PFSK-1 (cell line): ENCODE results near the gene BTBD9.

Experiments used
- FOXP2 ChIP-seq: optimal IDR thresholded peaks from 2 replicates; pipeline ENCODE3; 2011; ENCODE audit warnings: borderline replicate concordance, control low read depth, inconsistent platforms; ENCODE audit not compliant: insufficient read depth; ENCODE audit errors: extremely low read length, extremely low read depth
- POLR2AphosphoS5 ChIP-seq: IDR thresholded peaks from 2 replicates; pipeline ENCODE4 v1.6.1; 2012; ENCODE audit warnings: low read depth, mild to moderate bottlenecking, control low read depth, low read length, moderate library complexity
- SIN3A ChIP-seq: IDR thresholded peaks from 2 replicates; pipeline ENCODE4 v1.6.1; 2012; ENCODE audit warnings: mild to moderate bottlenecking, low read length, moderate library complexity, borderline replicate concordance; ENCODE audit not compliant: insufficient read depth
- TAF1 ChIP-seq: IDR thresholded peaks from 2 replicates; pipeline ENCODE4 v1.6.1; 2012; ENCODE audit warnings: low read length, control low read depth, borderline replicate concordance; ENCODE audit not compliant: insufficient read depth
- TF ChIP-seq, protein P1 (sequence below), 2 experiments: IDR thresholded peaks; 2 replicates each; pipeline versions ENCODE4 v1.6.1 to v1.8.0; 2011 to 2012; ENCODE audit warnings: low read depth in 2 of 2, low read length in 2 of 2, control low read depth in 1 of 2, inconsistent platforms in 1 of 2, mild to moderate bottlenecking in 1 of 2, moderate library complexity in 1 of 2; ENCODE audit not compliant: insufficient read depth in 1 of 2

BTBD9 gene

DNA sequence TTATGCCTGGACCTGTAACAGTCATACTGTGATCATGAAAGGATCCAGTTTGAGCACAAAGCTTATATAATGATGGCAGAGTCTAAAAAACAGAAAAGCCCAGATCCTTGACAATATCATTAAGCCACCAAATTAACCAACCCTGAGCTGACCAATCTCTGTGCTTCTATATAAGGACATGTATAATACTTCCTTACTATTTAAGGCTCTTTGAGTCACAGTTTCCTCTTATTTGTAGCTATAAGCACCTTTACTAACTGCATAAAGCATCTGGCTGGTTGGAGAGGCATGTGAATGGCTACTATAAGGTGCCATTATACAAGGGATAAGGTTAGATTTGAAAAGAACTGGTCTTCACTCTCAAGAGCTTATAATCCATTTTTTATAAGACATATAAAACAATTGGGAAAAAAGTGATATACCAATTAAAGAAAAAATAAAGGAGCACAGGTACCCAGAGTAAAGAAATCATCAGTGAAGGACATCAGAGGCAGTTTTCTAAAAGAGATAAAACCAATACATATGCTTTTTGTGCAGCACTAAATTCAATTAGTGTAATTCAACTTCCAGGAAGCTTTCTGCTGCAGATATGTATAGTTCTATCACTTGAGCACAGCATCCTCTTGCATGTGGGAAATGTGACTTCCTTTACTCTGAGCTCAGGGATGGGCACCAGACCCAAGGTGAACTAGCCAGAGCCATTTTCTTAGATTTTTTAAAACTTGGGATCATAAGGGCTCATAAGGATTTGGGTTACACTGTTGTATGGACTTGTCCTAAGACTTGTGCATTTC, 121.0 kb downstream of the BTBD9 start:
- TF ChIP-seq FOXP2, result no peak
- no peak for TF ChIP-seq SIN3A
- TF ChIP-seq, protein P1, sequence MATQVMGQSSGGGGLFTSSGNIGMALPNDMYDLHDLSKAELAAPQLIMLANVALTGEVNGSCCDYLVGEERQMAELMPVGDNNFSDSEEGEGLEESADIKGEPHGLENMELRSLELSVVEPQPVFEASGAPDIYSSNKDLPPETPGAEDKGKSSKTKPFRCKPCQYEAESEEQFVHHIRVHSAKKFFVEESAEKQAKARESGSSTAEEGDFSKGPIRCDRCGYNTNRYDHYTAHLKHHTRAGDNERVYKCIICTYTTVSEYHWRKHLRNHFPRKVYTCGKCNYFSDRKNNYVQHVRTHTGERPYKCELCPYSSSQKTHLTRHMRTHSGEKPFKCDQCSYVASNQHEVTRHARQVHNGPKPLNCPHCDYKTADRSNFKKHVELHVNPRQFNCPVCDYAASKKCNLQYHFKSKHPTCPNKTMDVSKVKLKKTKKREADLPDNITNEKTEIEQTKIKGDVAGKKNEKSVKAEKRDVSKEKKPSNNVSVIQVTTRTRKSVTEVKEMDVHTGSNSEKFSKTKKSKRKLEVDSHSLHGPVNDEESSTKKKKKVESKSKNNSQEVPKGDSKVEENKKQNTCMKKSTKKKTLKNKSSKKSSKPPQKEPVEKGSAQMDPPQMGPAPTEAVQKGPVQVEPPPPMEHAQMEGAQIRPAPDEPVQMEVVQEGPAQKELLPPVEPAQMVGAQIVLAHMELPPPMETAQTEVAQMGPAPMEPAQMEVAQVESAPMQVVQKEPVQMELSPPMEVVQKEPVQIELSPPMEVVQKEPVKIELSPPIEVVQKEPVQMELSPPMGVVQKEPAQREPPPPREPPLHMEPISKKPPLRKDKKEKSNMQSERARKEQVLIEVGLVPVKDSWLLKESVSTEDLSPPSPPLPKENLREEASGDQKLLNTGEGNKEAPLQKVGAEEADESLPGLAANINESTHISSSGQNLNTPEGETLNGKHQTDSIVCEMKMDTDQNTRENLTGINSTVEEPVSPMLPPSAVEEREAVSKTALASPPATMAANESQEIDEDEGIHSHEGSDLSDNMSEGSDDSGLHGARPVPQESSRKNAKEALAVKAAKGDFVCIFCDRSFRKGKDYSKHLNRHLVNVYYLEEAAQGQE (IDR thresholded peaks at IDR 0.05; ENCODE audit: insufficient read depth in 1 of 2, low read depth in 2 of 2, low read length in 2 of 2), result no peak
- TF ChIP-seq TAF1, result no peak
- TF ChIP-seq POLR2AphosphoS5, result no peak

DNA sequence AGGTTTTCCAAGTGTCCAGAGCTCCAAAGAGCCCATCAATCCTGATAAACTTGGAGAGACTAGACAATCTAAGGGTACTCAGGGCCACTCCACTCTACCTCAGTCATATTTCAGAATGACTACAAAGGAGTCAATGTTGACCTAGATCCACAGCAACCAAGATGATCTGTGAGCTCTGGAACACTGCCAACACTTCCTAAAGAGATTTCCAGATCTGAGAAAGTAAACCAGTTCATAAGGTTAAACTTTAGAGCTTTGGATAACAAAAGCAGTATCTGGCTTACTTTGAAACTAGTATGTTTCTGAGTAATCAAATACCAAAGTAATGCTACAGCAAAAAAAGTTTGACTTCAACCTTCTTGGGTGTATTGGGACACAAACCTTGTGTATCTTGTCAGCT, 122.7 kb downstream of the BTBD9 start:
- TF ChIP-seq, protein P1 (IDR thresholded peaks at IDR 0.05; ENCODE audit: insufficient read depth in 1 of 2, low read depth in 2 of 2, low read length in 2 of 2), result no peak
- TF ChIP-seq SIN3A (no peak), POLR2AphosphoS5 (no peak), TAF1 (no peak), FOXP2 (no peak)

DNA sequence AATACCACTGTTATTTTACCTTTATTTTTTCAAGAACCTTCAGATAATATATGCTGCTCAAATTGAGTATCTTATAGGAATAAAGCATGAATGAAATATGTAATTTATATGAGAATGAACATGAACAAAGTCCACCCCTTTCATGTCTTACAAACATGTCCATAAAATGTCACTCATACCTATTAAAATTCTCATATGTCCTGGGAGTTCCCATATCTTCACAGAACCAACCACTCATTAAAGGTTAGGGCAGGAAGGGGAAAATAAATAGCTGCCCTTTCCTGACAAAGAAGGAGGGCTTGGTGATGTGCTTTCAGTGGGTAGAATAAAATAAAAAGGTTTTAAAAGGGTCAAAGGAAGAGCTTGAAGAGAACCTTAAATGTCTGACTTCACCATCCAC, 125.3 kb downstream of the BTBD9 start:
- TF ChIP-seq SIN3A (no peak), POLR2AphosphoS5 (no peak), TAF1 (no peak), FOXP2 (no peak)
- TF ChIP-seq, protein P1 (IDR thresholded peaks at IDR 0.05; ENCODE audit: insufficient read depth in 1 of 2, low read depth in 2 of 2, low read length in 2 of 2), result no peak

DNA sequence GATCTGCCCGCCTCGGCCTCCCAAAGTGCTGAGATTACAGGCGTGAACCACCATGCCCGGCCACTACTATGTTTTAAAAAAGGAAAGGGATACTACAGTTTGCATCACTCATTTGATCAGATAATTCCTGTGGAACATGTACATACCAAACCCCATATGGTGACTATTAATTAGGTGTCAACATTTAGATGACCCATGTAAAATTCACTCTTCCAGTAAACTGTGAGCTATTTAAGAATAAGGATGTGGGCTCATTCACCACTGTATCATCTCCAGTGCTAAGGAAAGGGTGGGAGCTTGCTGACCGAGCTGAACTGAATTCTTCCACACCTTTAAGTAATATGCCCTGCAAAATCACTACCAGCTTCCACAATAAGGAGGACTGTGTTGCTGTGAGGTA, 127.5 kb downstream of the BTBD9 start:
- no peak for TF ChIP-seq POLR2AphosphoS5
- no peak for TF ChIP-seq FOXP2

DNA sequence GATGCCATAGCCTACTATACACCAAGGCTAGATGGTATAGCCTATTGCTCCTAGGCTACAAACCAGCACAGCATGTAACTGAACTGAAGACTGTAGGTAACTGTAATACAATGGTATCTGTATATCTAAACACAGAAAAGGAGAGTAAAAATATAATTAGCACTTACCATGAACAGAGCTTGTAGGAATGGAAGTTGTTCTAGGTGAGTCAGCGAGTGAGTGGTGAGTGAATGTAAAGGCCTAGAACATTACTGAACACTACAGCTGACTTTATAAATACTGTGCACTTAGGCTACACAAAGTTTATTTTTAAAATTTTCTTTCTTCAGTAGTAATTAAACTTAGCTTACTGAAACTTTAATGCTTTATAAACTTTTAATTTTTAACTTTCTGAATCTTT, 129.5 kb downstream of the BTBD9 start:
- TF ChIP-seq, protein P1 (IDR thresholded peaks at IDR 0.05; ENCODE audit: insufficient read depth in 1 of 2, low read depth in 2 of 2, low read length in 2 of 2), result no peak
- TF ChIP-seq TAF1 (no peak), POLR2AphosphoS5 (no peak), SIN3A (no peak), FOXP2 (no peak)

DNA sequence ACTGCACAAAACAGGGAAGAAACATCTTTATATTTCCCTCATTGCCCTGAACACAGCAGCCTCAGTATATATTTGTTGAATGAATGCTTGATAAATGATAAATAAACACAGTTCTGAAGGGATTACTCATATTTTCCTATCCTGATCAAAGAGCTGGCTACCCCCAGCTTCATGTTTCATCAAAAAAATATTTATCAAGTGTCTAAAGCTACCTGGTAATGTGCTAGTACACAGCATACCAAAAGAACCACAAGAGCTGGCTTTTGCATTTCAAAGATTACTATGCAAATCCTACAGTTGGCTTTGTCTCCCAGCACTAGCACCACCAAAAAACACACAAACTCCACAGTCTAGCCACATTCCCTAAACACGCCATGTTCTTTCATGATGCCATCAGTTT, 130.0 kb downstream of the BTBD9 start:
- TF ChIP-seq, protein P1 (IDR thresholded peaks at IDR 0.05; ENCODE audit: insufficient read depth in 1 of 2, low read depth in 2 of 2, low read length in 2 of 2), result no peak
- no peak for TF ChIP-seq TAF1
- no peak for TF ChIP-seq FOXP2
- no peak for TF ChIP-seq SIN3A
- TF ChIP-seq POLR2AphosphoS5, result no peak
